GM12873 (cell line): ENCODE data around the gene PATZ1.

ENCODE experiments used
- TF ChIP-seq, protein P1 (sequence below): IDR thresholded peaks from 2 replicates; pipeline ENCODE4 v1.5.1; 2012; ENCODE audit warnings: low read depth, mild to moderate bottlenecking, moderate library complexity, low read length, control low read depth; ENCODE audit not compliant: insufficient read depth; ENCODE audit errors: missing control alignments

The PATZ1 gene

DNA sequence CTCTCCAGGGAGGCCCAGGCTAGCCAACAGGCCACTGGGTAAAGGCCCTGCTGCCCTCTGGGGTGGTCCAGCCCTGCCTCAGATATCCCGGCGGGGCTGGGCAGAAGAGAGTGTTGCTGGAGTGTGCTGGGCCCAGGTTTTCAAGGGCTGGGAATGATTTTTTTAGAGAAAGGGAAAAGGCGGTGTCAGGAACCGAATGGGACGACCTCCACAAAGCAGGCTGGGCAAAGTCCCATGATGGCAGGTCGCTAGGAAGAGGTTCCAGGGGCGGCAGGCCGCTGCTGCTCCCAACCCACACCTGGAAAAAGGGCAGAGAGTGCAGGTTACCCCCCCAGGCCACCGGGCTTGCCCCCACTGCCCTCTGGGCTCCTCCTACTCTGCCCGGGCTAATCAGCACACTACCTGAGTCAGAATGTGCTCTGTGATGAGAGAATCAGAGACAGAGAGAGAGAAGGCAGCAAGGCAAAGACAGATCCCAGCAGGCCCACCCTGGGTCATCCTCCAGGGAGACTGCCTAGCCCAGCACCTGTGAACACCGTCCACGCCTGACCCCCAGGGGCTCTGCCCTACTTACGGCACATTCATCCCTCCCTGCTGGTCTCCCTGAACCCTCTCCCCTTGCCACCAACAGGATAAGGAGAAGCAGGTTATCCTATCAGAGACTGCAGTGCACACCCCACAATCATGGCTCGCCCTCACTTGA lies 4.6 kb downstream of the PATZ1 start:
- TF ChIP-seq, protein P1, sequence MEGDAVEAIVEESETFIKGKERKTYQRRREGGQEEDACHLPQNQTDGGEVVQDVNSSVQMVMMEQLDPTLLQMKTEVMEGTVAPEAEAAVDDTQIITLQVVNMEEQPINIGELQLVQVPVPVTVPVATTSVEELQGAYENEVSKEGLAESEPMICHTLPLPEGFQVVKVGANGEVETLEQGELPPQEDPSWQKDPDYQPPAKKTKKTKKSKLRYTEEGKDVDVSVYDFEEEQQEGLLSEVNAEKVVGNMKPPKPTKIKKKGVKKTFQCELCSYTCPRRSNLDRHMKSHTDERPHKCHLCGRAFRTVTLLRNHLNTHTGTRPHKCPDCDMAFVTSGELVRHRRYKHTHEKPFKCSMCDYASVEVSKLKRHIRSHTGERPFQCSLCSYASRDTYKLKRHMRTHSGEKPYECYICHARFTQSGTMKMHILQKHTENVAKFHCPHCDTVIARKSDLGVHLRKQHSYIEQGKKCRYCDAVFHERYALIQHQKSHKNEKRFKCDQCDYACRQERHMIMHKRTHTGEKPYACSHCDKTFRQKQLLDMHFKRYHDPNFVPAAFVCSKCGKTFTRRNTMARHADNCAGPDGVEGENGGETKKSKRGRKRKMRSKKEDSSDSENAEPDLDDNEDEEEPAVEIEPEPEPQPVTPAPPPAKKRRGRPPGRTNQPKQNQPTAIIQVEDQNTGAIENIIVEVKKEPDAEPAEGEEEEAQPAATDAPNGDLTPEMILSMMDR = no peak

DNA sequence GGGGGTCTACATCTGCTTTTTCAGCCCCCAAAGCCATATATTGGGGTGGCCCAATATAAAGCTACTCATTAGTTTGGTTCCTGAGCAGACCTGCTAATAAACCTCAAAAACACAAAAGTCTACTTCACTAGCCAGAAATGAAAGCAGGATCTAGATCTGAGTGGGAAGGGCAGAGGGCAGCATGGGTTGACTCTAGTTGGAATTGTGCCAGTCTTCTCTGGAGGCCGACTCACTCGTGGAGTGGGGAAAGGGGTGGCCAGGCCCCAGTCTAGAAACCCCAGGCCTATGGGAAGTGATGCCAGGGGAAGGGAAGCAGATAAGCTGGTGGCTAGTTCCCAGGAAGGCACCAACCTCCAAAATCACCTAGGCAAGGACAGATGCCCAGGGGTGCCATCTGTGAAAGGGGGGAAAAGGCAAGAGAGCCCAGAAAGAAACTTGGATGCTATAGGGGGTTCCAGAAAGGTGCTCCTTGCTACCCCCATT lies 5.3 kb downstream of the PATZ1 start:
- TF ChIP-seq, protein P1 = no peak

DNA sequence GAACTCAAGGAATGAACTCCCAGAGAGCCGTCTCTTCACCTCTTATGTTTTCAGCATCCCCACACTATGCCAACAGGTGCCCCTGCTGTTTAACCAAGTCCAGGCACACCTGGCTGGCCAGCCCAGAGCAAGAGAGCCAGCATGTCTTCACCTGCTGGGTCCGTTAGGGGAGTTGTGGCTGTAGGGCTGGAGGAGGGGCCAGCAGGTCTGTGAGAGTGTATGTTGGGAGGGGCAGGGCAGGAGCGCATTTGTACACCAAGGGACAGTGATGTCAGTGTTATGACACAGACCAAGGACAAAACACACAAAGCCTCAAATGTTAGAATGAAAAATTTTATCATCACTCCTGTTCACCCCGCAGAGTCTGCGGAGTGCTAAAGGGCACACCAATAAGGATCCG lies 5.8 kb downstream of the PATZ1 start:
- TF ChIP-seq, protein P1 = no peak

DNA sequence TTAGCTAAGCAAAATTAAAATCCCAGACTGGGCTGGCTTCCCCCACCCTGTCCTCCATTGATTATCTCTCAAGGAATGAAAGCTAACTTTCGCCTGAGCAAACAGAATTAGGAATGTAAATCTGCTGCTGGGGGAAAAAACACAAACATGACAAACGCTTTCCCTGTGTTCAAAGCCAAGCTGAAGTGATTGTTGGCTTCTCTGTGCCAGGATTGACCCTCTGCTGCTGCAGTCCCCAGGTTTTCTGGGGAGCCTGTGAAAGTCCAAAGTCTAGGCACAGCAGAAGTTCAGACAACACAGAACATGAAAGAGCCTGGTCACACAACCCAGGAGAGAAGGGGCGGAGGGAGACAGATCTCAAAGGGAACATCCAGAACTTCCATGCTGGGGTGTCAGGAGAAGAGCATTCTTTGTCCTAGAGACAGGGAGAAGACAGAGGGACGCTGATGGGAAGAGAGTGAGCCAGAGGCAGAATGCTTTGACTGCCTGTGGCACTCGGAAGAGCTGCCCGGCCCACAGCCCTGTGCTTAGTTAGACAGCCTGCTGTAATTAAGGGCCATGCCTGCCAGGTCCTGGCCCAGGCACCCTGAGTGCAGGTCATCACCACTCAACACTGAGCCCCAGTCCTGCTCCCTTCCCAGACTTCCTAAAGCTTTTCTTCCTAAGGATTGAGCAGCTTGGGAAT lies 6.9 kb downstream of the PATZ1 start:
- TF ChIP-seq, protein P1 = no peak

DNA sequence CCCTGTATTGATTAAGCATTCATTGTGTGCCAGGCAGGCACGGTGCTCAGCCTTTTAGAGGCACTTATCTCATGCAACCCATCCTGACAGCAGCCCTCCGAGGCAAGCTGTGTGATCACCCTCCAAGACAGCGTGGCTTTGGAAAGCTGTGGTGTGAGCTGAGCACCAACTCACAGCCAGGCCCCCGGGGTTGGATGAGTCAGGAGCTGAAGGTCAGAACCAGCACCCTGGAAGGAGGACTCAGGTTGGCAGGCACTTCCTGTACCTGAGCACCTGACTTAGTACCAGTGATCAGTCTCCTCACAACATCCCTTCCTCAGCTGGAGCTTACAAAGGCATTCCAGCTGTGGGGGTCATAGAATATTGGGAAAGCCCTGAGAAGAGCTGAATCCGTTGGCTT lies 9.0 kb downstream of the PATZ1 start:
- TF ChIP-seq, protein P1 = no peak

DNA sequence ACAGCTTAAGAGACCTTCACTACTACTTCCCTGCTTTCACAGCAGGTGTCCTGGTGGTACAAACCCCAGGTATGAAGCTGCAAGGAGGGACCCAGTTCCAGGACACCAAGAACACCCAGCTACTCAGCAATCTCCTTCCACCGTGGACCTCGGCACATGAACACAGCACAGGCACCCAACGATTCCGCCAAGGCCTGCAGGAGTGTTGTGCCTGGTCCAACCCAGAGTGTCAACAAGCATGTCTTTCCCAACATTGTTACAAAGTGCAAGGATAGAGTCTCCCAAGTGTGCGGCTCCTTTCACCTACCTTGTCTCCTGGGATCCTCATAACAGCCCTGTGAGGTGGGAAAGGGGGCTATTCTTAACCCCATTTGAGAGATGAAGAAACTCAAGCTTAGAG lies 11.8 kb downstream of the PATZ1 start:
- TF ChIP-seq, protein P1 = no peak

DNA sequence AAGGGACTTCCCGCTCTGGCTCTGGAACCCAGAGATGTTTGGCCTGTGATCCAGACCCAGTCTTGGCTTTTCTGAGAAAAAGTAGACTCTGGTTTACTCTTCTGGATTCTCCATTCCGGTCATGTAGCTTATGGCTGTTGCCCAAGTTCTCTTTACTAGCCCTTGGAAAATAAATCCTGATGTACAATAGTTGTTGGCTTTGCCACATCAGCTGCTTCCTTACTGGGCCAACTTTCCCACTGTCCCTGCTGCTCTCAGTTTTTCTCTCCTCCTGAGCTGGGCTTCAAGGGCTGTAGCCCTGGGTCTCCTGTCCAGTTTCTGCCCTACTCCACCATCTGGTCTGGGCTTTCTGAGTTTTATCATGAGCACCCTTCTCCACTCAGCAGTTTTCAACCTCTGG lies 12.5 kb downstream of the PATZ1 start:
- TF ChIP-seq, protein P1 = no peak
